GM12875 (cell line): ENCODE data around the gene AVPR1B.

Source experiments
- H3K4me3 ChIP-seq: one replicate; pipeline ENCODE4 v1.5.1; 2011; ENCODE audit warnings: low read depth, low read length, control low read depth
- CTCF ChIP-seq: IDR thresholded peaks from 2 replicates; pipeline ENCODE4 v1.5.1; 2011; ENCODE audit warnings: low read depth, mild to moderate bottlenecking, control low read depth, inconsistent platforms, low read length, moderate library complexity, borderline replicate concordance; ENCODE audit not compliant: insufficient read depth

Gene AVPR1B

GRCh38 chr1:206112600-206113301 is 4.4 kb downstream of the AVPR1B start:
- no peak overlapping the region for H3K4me3 ChIP-seq
- TF ChIP-seq CTCF: no peak

DNA sequence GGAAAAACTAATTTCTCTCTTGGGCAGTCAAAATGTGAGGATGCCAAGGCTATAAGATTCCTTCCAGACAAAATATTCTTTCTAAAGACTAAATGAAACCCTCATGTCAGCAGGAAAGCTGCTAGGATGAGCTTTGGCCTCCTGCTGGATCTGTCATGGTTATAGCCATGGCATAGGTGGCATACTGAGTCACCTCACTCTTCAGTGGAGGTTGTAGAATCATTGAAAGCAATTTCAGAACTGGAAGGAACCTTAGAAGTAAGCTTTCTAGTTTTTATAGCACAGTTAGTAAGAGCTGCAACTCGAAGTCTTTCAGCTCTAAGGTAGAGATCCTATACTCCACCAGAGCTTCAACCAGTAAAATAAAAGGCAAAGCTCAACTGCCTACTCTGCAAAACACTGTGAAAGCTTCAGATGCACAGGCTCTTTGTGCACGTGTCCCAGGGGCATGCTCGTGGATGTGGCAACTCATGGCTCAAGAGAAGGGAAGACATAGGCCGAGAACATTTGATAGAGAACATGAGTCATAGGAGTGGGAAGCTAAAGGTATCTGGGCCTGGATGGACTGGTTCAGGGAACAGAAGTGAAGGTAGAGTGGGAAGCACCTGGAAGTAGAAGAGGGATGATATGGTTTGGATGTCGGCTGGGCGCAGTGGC is 5.8 kb downstream of the AVPR1B start:
- TF ChIP-seq CTCF: no peak
- H3K4me3 ChIP-seq: no peak overlapping the region

DNA sequence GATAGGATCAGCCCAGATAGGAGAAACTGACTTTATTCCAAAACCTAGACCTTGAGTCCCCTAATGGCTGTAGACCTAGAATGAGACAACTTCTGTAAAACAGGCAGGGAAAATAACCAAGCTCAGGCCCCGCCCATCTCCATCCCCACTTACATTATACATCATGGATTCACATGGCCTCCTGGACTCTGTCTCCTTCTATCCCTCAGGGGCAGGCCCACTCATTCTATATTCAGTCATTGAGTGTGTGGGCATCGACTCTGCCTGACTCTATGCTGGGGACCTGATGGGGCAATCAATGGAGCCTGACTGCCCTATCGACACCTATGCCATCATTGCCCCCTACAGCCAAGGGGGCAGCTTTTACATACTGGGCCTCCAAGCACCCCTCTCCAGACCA is 6.4 kb downstream of the AVPR1B start:
- H3K4me3 ChIP-seq: no peak overlapping the region
- TF ChIP-seq CTCF: no peak

DNA sequence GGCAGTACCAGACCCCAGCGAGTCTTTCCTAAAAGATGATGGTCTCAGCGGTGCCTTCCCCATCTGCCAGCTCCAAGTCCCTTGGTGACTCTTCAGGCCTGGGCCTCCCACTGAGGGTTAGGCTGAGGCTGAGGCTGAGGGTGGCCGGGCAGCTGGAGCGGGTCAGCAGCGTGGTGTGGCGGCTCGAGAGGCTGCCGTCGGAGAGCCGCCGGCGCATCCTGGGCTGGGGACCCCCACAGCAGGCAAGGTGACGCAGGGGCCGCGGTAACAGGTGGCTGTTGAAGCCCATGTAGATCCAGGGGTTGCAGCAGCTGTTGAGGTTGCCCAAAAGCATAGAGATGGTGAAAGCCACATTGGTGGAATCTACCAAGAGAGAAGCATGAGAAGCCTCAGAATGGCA is 7.0 kb downstream of the AVPR1B start:
- no peak for TF ChIP-seq CTCF
- H3K4me3 ChIP-seq: no peak overlapping the region

- H3K4me3 ChIP-seq: no peak overlapping the region
- no peak for TF ChIP-seq CTCF
Measured at GRCh38 chr1:206109718-206110117, 7.5 kb downstream of the AVPR1B start.

GRCh38 chr1:206108635-206109034 is 8.6 kb downstream of the AVPR1B start:
- no peak for TF ChIP-seq CTCF
- H3K4me3 ChIP-seq: no peak overlapping the region

GRCh38 chr1:206107168-206107544 is 10.0 kb downstream of the AVPR1B start:
- no peak for TF ChIP-seq CTCF
- no peak overlapping the region for H3K4me3 ChIP-seq
